CD4-positive, alpha-beta T cell (primary cell): ENCODE measurements around the gene PRKCA. TPM values are rescaled to one million over a fixed set of nuclear protein-coding genes. Genes with fewer than 3 reads are reported as not detected.
"Not testable (repeated sequence)": the region's sequence is repeated elsewhere in the genome, so short reads cannot be mapped to it uniquely, and the experiment has no call there.

Experiments used
- ATAC-seq: fragments of 200-7000 bp; cut with Tn5 transposase; one replicate; pipeline ENCODE4 v1.10.0; 2022; ENCODE audit warnings: mild to moderate bottlenecking; ENCODE audit not compliant: poor library complexity
- CTCF ChIA-PET: fragments of 350-600 bp; sonication (Branson Sonifier 250); formaldehyde crosslinking; loops from one replicate; lab custom pipeline; 2021; ENCODE audit warnings: antibody characterized with exemption, inconsistent platforms; lab: Charles Lee
- POLR2A ChIA-PET: fragments of 350-600 bp; sonication (Branson Sonifier 250); formaldehyde crosslinking; loops from one replicate; lab custom pipeline; 2021; ENCODE audit warnings: antibody characterized with exemption, inconsistent platforms; lab: Charles Lee
- DNase-seq, 14 experiments: peaks; one replicate each; pipeline ENCODE4 v3.0.0-alpha.2; 2013 to 2020; ENCODE audit warnings: mixed read lengths in 2 of 14
- H3K27ac ChIP-seq, 2 donors: one replicate each; pipeline versions ENCODE4 v1.5.1 to v1.7.0; 2013; ENCODE audit warnings: low read length in 2 of 2, low read depth in 1 of 2, mild to moderate bottlenecking in 1 of 2
- H3K27me3 ChIP-seq, 2 experiments: 1 replicate in 1 of 2; 2 replicates in 1 of 2; pipeline versions ENCODE4 v1.6.1 to v1.7.0; 2013; ENCODE audit warnings: low read length in 2 of 2, control low read depth in 1 of 2, mild to moderate bottlenecking in 1 of 2, moderate library complexity in 1 of 2; ENCODE audit not compliant: insufficient read depth in 2 of 2, control insufficient read depth in 1 of 2
- H3K36me3 ChIP-seq: one replicate; pipeline ENCODE4 v1.6.1; 2013; ENCODE audit warnings: low read length, control low read depth; ENCODE audit not compliant: insufficient read depth
- H3K4me1 ChIP-seq: one replicate; pipeline ENCODE4 v1.6.1; 2013; ENCODE audit warnings: low read length, control low read depth; ENCODE audit not compliant: insufficient read depth
- H3K4me3 ChIP-seq: one replicate; pipeline ENCODE4 v1.5.1; 2013; ENCODE audit warnings: mild to moderate bottlenecking, low read length, moderate library complexity
- H3K9me3 ChIP-seq, 2 experiments: 1 replicate in 1 of 2; 2 replicates in 1 of 2; pipeline versions ENCODE4 v1.6.1 to v1.7.0; 2013; ENCODE audit warnings: low read length in 2 of 2, mild to moderate bottlenecking in 2 of 2, control low read depth in 1 of 2, moderate library complexity in 1 of 2; ENCODE audit not compliant: control insufficient read depth in 1 of 2, insufficient read depth in 1 of 2
- H3K27ac Mint-ChIP-seq: one replicate; pipeline ENCODE4 v1.8.0; 2020; ENCODE audit warnings: mixed read lengths
- H3K27me3 Mint-ChIP-seq: one replicate; pipeline ENCODE4 v1.8.0; 2021; ENCODE audit warnings: mixed read lengths
- H3K36me3 Mint-ChIP-seq: one replicate; pipeline ENCODE4 v1.8.0; 2021; ENCODE audit warnings: low read depth, mixed read lengths
- H3K4me1 Mint-ChIP-seq: one replicate; pipeline ENCODE4 v1.8.0; 2021; ENCODE audit warnings: low read depth, mixed read lengths
- H3K4me3 Mint-ChIP-seq: one replicate; pipeline ENCODE4 v1.8.0; 2020; ENCODE audit warnings: mild to moderate bottlenecking, mixed read lengths
- H3K9me3 Mint-ChIP-seq: one replicate; pipeline ENCODE4 v1.8.0; 2020; ENCODE audit warnings: mixed read lengths
- intact Hi-C, 2 experiments: fragments of 100-400 bp; cut with DNase I in 1 of 2; cut with micrococcal nuclease in 1 of 2; formaldehyde crosslinking; loops; one replicate each; pipeline versions ENCODE4 v1.15.1 to v1.9.0; 2023 to 2025; cut with DNase I, micrococcal nuclease
- total RNA-seq, 174 experiments: library from RNA in 2 of 174; stranded (reverse) in 2 of 174; gene quantifications; one replicate each; pipeline ENCODE4 v1.2.3 and lab custom pipeline; 2021 to 2026
- TF ChIP-seq, protein P1 (sequence below): fragments of 200-600 bp; IDR thresholded peaks from one replicate; pipeline ENCODE4 v1.8.0; 2022; ENCODE audit warnings: antibody characterized with exemption, mild to moderate bottlenecking

The PRKCA gene
- total RNA-seq, 2 experiments from 2014 or later, result 84.8 to 88.6 TPM

DNA sequence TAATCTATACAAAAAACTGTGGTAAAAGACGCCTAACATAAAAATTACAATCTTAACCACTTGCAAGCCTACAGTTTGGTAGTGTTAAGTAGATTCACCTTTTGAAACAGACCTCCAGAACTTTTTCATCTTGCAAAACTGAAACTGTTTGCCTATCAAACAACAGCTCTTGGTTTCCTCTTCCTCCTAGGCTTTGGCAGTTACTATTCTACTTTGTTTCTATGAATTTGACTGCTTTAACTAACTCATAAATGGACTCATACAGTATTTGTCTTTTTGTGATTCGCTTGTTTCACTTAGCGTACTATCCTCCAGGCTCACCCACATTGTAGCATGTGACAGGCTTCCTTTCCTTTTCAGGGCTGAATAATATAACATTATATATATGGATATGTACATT is 97.0 kb downstream of the PRKCA start:
- peak overlapping the region; percentile 47 to 63 for H3K27ac ChIP-seq
- DNase-seq (peak in 3 of 14 experiments; percentile 54 to 68 (median 59)), ATAC-seq (peak; percentile 74)
- H3K27me3 ChIP-seq, result no peaks in the 10 kb centered on the region
- TF ChIP-seq, protein P1, sequence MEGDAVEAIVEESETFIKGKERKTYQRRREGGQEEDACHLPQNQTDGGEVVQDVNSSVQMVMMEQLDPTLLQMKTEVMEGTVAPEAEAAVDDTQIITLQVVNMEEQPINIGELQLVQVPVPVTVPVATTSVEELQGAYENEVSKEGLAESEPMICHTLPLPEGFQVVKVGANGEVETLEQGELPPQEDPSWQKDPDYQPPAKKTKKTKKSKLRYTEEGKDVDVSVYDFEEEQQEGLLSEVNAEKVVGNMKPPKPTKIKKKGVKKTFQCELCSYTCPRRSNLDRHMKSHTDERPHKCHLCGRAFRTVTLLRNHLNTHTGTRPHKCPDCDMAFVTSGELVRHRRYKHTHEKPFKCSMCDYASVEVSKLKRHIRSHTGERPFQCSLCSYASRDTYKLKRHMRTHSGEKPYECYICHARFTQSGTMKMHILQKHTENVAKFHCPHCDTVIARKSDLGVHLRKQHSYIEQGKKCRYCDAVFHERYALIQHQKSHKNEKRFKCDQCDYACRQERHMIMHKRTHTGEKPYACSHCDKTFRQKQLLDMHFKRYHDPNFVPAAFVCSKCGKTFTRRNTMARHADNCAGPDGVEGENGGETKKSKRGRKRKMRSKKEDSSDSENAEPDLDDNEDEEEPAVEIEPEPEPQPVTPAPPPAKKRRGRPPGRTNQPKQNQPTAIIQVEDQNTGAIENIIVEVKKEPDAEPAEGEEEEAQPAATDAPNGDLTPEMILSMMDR, result no peak
- no peaks in the 10 kb centered on the region for H3K9me3 ChIP-seq
- Mint-ChIP-seq H3K4me1 (peaks cover 90% of the 10 kb centered on the region), H3K9me3 (peaks cover 2% of the 10 kb centered on the region), H3K27ac (peak overlapping the region; percentile 89), H3K27me3 (no peaks in the 10 kb centered on the region), H3K4me3 (peak overlapping the region; percentile 87), H3K36me3 (peaks cover 11% of the 10 kb centered on the region)
- ChIA-PET CTCF (no interaction called here), POLR2A (interaction anchor here (0.7 to 3.5 kb wide), 8 partner anchors 16 to 144 kb away, joined by 3 to 18 read pairs (median 4); no protein-coding TSS in a partner anchor)
- peaks cover 46% of the 10 kb centered on the region for H3K4me1 ChIP-seq
- intact Hi-C loops, result loop anchor here in 1 of 2 experiments (1.0 to 5.0 kb wide), 4 partner anchors 8 to 92 kb away; no protein-coding TSS in a partner anchor
- no peaks in the 10 kb centered on the region for H3K36me3 ChIP-seq
- H3K4me3 ChIP-seq, result peak overlapping the region; percentile 41

DNA sequence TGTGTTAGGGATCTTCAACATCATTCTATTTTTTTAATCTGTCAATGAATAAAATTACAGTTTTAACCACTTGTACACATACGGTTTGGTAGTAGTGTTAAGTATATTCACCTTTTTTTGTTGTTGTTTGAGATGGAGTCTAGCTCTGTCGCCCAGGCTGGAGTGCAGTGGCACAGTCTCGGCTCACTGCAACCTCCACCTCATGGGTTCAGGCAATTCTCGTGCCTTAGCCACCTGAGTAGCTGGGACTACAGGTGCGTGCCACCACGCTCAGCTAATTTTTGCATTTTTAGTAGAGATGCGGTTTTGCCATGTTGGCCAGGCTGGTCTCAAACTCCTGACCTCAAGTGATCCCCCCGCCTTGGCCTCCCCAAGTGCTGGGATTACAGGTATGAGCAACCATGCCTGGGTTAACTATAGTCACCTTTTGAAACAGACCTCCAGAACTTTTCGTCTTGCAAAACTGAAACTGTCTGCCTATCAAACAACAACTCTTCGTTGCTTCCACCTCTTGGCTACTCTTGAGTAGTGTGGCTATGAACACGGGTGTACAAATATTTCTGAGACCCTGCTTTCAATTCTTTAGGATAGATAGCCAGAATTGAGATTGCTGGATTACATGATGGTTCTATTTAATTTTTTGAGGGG is 97.8 kb downstream of the PRKCA start:
- H3K9me3 ChIP-seq, H3K36me3 Mint-ChIP-seq, H3K27me3 Mint-ChIP-seq, H3K27me3 ChIP-seq, intact Hi-C loops, DNase-seq, ATAC-seq, CTCF ChIA-PET, H3K9me3 Mint-ChIP-seq, H3K4me3 ChIP-seq, H3K36me3 ChIP-seq: not testable (repeated sequence)
- Histone ChIP-seq H3K27ac (peak overlapping the region in 1 of 2 donors; percentile 0), H3K4me1 (peaks cover 53% of the 10 kb centered on the region)
- Mint-ChIP-seq H3K27ac (peak overlapping the region; percentile 89), H3K4me3 (peak overlapping the region; percentile 64), H3K4me1 (peaks cover 87% of the 10 kb centered on the region)
- POLR2A ChIA-PET, result interaction anchor here (0.9 to 3.5 kb wide), 7 partner anchors 15 to 145 kb away, joined by 3 to 18 read pairs (median 5); no protein-coding TSS in a partner anchor

DNA sequence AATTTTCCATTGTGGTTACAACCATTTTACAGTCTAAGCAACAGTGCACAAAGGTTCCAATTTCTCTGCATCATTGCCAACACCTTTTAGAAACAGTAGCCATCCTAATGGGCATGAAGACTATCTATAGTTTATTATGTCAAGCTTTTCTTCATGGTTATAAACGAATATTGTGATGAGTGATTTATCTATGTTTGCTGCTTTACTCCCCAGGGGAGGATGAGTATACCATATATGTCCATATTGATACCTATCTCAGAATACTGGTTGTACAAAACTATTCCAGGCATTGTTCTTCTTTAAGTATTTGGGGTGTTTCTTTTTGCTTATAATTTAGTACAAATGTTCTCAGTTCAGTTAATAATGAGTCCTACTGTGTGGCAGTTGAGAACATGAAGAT is 98.3 kb downstream of the PRKCA start:
- peak overlapping the region; percentile 89 for H3K27ac Mint-ChIP-seq
- peak overlapping the region; percentile 64 for H3K4me3 Mint-ChIP-seq
- TF ChIP-seq, protein P1, result no peak
- no peak for DNase-seq
- ChIA-PET CTCF (no interaction called here), POLR2A (no interaction called here)
- H3K4me1 Mint-ChIP-seq, result peaks cover 87% of the 10 kb centered on the region
- ATAC-seq, result no peak
- H3K4me1 ChIP-seq, result peaks cover 56% of the 10 kb centered on the region
- no peaks in the 10 kb centered on the region for H3K36me3 Mint-ChIP-seq
- no peaks in the 10 kb centered on the region for H3K9me3 ChIP-seq
- intact Hi-C loops, result no loop called here
- H3K27me3 Mint-ChIP-seq, result no peaks in the 10 kb centered on the region
- H3K27ac ChIP-seq, result peak overlapping the region in 1 of 2 donors; percentile 0
- no peaks in the 10 kb centered on the region for H3K36me3 ChIP-seq
- H3K4me3 ChIP-seq, result no peak overlapping the region
- H3K27me3 ChIP-seq, result no peaks in the 10 kb centered on the region
- H3K9me3 Mint-ChIP-seq, result peaks cover 2% of the 10 kb centered on the region
